Heart left ventricle (tissue), 13 donors: ENCODE measurements around the gene SLC7A1.

ENCODE experiments used
- POLR2A ChIP-seq, 2 donors: fragments of 450-650 bp; IDR thresholded peaks; one replicate each; pipeline ENCODE4 v1.6.1; 2017; ENCODE audit warnings: antibody characterized with exemption in 2 of 2, mild to moderate bottlenecking in 2 of 2, moderate library complexity in 2 of 2
- TF ChIP-seq, protein P1 (sequence below), 12 donors: fragments of 200-600 bp; sonication (generic) in 4 of 12; IDR thresholded peaks; one replicate each; pipeline versions ENCODE4 v1.5.0 to v1.8.0; 2018 to 2022; ENCODE audit warnings: antibody characterized with exemption in 12 of 12, mild to moderate bottlenecking in 5 of 12
- donor health status: ischemic (EF 13 %, LVEDD 7.1; RV severe dilation, severe dysfunction).
- donor health status: DM: no; HTN: yes; CAD: no.
- donor health status: DM: no; HTN: no; CAD: no.
- donor health status: ischemic (EF 25% LVEDD 6.9; RV normal size, moderate dysfunction).
- donor health status: ischemic (EF 25% LVEDD 5.7; RV mildly dilated, moderate dysfunction).
- donor health status: ischemic (EF 35%, LVEDD 5.7; RV mildly dilated, moderate dysfunction).
- donor health status: nonischemic (EF 11% LVEDD 7.7; RV severe dilation, severe dysfunction).
- donor health status: DM: yes; HTN: yes; CAD: no.
- donor health status: PGD.
- donor health status: ischemic (EF 29% LVEDD 5.4; RV normal size, mild dysfunction).
- donor health status: nonischemic (EF 23%, LVEDD 6.1; RV moderate dilation, normal function).

DNA sequence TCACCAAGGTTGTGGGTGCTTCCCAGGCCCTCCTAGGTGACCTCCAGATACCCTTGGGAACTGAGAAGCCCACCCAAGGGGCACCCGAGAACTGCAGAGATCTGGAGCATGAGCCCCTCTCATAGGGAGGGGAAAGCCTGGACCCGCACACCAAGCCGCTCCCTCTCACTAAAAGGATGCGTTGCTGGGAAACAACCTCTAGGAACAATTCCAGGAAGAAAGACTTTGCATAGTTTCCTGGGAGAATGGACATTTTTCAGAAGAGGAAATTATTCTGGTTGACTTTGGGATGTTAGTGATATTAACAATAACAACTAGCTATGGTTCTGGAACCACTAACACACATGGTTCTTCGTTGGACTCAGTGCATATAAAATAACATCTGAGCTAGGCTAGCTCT lies 64.6 kb downstream of the SLC7A1 start:
- TF ChIP-seq, protein P1, sequence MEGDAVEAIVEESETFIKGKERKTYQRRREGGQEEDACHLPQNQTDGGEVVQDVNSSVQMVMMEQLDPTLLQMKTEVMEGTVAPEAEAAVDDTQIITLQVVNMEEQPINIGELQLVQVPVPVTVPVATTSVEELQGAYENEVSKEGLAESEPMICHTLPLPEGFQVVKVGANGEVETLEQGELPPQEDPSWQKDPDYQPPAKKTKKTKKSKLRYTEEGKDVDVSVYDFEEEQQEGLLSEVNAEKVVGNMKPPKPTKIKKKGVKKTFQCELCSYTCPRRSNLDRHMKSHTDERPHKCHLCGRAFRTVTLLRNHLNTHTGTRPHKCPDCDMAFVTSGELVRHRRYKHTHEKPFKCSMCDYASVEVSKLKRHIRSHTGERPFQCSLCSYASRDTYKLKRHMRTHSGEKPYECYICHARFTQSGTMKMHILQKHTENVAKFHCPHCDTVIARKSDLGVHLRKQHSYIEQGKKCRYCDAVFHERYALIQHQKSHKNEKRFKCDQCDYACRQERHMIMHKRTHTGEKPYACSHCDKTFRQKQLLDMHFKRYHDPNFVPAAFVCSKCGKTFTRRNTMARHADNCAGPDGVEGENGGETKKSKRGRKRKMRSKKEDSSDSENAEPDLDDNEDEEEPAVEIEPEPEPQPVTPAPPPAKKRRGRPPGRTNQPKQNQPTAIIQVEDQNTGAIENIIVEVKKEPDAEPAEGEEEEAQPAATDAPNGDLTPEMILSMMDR (IDR thresholded peaks at IDR 0.05): no peak
- no peak for TF ChIP-seq POLR2A (IDR thresholded peaks at IDR 0.05)
